HG03342 (cell line): Measurements from ENCODE around the gene SMARCE1.

Experiments
- ATAC-seq: cut with Tn5 transposase; IDR thresholded peaks from one replicate; pipeline ENCODE4 v1.9.1; 2021; ENCODE audit warnings: mild to moderate bottlenecking, moderate library complexity; ENCODE audit not compliant: unreplicated experiment

SMARCE1 gene

DNA sequence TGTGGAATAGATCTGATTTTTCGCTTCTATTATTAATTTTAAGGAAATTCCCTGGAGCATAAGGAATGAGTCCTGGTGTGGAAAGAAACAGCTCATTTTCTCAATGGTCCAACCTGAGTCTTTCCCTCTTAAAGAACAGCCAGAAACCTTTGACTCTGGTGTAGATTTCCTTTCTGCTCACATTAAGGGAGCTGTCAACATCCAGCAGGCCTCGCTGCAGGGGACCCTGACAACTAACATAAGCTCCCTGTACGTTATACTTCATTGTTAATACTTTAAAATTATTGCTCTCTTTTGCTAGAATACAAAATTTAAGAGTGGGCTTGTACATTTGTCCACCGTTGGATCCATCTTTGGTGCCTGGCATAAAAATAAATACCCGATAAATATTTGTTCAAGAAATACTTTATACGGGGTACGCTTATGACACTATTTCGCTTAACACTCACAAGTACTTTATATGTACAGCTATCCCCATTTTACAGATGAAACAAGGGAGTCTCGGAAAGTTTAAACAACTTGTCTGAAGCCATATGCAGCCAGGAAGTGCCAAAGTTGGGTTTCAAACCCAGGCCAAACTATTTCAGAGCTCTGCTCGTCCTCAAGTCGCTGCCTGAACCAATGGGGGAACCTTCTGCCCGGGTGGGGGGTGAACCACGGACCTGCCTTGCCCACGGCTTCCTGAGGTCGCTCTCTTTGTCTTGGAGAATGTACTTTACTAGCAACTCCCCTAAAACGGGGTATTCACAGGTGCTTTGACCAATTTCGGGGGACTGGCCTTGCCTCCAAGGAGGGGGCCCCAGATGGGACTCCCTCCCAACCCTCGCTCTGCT, 611 bp downstream of the SMARCE1 start:
- no peak for ATAC-seq

DNA sequence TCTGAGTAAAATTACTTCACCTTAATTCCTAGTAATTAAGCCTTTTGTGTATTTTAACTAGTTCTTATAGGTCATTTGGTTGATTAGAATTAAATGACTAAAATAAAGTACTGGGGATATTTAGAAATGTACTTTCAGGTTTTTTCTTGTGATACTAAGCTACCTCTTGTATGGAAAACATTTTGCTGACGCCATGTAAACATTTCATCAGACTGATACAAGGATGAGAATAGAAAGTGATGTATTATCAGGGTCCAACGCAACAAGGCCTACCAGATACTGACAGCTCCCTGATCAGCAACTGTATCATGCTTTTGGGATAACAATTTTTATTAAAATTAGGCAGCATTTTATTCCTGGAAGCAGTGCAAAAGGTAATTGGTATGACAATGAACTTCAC, 1.7 kb downstream of the SMARCE1 start:
- no peak for ATAC-seq

DNA sequence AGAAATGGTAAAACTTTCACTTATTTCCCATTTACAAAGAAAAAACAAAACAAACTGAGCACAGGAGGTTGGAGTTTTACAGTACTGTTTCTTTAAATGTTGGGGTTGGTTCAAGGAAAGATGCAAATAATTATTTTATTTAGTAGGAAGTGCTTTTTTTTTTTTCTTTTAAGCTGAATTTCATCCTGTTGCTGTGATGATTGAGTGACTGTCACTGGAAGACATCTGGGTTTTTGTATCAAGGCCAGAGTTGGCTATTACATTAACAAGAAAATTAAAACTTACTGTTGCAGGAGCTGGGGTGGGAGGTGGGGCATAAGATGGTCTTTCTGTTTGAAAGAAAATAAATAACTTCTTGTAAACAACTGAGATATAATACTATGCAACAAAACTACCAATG, 2.3 kb downstream of the SMARCE1 start:
- no peak for ATAC-seq

DNA sequence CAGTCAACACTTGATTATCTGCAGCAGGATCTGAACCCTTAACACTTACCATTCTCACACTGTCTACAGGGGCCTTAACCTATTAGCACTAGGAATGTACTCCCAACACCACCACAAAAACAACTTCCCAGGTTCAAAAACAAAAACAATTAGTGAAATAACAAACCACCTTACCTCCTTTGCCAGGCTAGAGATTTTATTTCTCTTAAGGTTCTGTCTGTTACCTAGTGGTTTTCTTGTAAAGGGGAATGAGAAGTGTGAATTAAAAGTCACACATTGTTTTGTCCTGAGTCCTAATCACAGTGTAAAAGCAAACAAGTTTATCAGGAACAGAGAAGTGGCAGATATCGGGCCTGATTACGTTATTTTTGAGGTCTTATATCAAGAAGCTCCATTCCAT, 9.7 kb downstream of the SMARCE1 start:
- ATAC-seq: no peak

DNA sequence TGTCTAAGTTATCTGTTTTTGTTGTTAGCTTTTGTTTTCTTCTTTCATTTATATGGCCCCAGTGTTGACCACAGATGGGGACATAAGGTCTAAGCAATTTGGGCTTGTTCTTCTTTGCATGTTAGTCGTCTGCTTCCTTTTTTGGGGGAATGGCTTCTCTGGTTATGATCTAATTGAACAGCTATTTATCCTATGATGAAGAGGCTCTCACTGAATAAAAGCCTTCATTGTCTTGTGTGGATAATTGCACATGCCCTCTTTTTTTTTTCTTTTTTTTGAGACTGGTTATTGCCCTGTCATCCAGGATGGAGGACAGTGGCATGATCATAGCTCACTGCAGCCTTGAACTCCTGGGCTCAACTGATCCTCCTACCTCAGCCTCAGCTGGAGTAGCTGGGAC, 13.7 kb downstream of the SMARCE1 start:
- no peak for ATAC-seq

DNA sequence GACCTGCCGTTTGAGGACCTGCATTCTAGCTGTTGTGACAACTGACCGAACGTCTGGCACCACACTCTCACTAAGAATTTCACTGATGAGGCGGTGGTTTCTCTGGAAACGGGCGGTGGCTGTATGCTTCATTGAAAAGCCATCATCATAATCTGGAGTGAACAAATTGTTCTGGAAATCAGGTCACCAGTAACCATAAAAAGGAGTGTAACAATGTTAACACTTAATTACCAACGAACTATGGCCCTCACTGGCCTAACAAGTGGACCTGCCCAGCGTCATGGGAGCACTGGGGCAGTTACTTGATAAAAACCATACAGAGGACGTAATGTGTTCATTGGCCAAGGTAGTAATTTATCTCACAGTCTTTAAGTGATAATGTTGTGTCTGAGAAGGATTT, 15.4 kb downstream of the SMARCE1 start:
- no peak for ATAC-seq

DNA sequence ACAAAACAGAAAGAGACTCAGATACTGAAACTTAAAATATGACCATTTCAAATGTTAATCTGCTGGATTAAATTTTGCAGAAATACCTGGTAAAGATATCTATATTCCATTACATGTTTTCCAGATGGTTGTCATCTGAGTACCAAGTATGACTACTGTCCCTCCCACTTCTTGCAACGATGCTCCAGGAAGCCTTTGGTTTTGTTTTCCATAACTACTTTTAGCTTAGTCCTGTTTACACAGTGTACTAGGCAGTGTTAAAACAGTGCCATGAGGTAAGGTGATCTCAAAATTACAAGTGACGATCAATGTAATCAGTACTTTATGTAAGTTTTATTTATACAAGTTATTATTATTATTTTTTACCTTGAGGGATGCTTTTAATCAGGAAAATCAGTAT, 17.8 kb downstream of the SMARCE1 start:
- ATAC-seq: no peak

DNA sequence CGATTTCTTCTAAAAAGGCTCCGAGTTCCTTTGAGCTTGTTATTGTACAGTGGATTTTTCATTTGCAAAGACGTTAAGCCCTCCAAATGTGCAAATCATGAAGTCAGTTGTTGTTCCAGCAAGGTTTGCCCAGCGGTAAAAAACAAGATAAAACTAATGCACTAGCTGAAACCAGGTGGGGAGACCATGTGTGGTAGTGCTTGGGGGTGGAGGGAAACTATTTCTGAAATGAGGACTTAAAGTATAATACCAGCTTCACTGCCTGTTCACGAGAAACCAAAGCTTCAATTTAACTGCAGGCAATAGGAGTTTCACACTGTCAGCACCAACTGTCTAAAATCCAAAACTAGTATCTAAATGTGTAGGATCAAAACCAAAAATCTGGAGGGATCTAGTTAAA, 22.3 kb downstream of the SMARCE1 start:
- no peak for ATAC-seq

DNA sequence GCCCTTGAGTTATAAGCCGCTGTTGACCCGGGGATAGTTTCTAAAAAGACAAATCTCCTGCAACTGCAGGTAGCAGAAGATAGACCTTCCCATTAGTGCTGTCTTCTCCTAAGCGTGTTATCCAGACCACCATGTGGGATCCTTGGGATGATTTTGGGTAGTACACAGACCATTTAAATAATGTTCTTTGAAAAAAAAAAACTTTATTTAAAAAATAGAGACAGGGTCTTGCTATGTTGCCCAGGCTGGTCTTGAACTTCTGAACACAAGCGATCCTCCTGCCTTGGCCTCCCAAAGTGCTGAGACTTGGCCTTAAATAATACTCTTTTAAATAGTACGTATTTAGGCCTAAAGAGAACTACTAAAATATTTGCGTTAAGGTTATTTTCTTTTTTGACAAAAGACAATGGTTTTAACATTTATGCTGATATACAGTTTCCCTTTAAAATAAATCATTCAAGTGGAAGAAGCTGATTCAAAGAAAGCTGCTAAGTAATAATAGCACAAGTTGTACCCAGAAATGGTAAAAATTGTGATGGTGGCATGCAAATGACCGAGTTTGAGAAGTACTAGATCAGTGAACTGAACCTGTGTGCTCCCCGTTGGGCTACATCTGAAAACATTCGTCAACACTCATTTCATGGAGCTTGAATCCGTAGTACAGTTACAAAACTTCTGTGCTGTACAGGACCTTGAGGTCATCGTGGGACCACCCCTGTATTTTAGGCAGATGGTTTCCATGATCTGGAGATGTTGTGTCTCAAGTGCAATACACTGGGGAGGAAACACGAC, 24.0 kb downstream of the SMARCE1 start:
- ATAC-seq: no peak

DNA sequence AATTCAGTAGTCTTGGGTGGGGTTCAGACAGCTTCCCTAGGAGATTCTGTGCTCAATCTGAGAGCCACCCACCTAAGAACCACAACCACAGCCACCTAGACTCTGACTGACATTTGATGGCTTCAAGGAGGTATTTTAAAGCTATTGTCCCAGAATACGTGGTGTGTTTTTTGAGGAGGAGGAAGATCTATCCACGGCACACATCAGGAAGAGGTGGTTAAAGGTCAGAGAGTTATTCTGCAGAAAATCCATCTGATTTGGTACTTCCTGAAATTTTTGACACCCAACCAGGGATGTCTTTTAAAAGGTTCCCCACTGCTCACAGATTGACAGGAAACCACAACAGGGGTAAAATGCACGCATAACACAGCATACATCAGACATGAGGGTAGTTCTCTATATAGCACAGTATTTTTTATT, 25.1 kb downstream of the SMARCE1 start:
- no peak for ATAC-seq

DNA sequence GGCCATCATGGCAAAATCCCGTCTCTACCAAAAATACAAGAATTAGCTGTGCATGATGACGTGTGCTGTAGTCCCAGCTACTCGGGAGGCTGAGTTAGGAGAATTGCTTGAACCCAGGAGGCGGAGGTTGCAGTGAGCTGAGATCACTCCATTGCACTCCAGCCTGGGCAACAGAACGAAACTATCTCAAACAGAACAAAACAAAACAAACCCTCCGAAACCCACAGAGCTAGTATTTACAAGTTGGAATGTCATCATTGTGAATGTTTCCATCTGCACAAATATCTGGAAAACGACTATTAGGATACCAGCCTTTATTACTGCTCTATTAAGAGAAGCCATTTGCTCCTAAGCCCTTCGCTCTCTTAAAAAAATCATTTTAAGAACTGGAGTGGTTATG, 26.0 kb downstream of the SMARCE1 start:
- ATAC-seq: no peak

DNA sequence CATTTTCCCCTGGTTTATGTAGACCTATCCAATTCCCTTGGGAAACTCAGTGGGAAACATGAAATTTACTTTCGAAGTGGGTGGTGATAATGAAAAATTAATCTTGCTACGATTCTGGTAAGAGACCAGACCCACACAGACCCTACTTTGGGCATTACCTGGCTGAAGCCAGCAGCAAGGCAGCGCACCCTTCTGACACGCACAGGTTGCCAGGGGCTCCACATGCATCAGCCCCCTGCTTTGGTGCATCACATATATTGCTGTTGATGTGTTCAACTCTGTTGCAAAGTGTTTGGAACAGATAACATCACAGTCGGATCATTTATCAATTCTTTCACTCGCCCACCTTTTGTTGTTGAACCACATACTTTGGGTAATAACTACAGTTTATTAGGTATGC, 26.6 kb downstream of the SMARCE1 start:
- ATAC-seq: no peak

DNA sequence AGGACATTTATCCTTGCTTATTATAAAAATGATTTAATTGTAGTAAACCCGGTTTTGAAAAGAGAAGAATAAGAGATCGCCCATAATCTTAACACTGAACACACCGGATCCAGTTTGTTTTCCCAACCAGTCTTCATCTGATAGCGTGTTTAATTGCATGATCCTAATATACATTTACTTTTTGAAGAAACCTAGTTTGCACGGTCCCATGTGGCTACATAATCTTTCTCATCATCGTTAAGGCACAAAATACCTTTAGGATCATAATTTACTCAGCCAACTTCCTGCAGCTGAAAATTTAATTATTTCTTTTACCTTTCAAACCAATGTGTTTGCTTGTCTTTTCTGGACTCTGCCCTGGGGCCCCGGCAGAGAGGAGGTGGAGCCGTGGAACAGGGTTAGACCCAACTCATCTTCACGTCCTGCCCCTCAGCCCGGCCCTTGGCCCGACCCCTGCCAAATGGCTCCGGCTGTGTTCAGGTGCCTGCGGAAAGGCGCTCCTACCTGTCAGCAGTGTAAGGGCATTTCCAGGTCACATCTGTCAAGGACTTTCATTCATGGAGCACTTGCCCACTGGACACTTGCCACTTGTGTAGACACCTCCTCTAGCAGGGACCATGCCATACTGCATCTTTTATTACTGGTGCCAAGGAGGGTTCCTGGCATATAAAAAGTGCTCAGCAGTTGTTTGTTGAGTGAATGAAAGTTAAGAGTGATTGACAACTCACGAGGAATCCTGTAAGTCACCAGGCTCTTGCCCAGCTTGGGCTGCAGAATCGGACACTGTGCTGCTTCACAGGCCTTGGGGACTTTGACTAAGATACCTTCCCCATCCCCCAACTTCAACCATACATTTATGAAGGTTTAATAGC, 28.6 kb downstream of the SMARCE1 start:
- no peak for ATAC-seq

DNA sequence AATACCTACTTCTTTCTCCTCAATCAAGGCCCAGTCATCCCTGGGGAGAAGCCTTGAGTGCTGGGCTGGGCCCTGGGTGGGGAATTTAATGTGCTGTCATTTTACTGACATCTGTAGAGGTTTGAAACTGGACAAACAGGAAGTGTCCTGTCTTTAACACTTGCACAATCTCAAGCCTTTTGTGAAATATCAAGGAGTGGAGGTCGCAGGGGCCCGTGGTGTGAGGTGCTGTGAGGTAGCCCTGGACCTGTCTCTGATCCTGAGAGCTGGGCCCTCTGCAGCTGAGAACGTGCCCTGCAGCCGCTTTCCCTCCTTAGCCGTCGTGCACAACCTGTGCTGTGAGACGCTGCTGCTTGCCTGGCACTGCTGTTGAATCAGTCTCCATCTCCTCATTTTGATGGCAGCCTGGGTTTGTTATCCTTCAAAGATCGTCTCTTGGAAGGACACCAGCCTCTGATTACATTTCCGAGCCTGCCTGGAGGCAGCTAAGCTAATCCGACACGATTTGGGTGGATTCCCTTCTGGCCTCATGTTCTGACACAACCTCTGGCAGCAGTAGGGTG, 29.9 kb downstream of the SMARCE1 start:
- ATAC-seq: no peak

DNA sequence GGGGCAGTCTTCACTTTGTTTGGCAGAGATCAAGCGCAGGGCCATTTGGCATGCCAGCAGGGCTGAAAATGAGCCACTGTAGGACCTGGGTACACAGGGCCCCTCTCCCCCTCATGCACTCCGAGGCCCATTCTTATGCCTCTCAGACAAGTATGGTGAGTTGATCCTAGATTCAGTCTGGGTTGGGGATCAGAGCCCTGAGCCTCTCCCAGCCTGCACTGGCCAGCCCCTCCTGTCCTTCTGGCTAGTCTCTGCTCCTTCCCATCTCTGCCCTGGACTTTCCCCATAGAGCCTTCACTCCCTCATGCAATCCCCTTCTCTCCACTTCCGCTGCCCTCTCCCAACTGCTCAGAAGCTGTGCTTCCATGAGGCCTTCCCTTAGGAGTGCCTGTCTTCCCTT, 31.0 kb downstream of the SMARCE1 start:
- ATAC-seq: no peak

DNA sequence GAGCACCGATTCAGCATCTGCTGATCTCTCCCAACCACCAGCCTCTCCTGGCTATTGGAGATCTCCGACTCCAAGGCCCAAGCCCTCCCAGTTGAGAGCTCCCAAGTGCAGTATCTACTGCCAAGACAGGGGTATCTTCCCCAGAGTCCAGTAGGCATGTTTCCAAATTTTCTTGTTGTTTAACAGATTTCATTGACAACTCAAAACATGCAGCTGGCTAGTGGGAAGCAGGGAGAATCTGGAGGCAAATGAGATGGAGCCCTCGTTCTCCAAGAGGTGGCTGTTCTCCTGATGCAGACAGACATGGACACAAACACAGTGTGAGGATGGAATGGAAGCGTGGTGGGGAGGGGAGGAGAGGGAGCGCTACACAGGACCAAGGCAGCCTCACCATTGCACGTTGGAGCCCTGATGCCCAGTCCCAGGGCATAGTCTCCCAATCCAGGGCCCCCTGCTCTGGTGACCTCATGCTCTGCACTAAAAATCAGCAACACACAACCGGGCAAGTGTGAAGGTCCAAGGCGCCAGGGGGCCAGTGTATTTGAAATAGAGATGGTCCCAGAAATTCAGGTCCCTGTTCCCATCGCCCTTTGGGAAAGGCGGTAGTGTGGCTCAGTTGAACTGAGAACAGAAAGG, 31.7 kb downstream of the SMARCE1 start:
- no peak for ATAC-seq

DNA sequence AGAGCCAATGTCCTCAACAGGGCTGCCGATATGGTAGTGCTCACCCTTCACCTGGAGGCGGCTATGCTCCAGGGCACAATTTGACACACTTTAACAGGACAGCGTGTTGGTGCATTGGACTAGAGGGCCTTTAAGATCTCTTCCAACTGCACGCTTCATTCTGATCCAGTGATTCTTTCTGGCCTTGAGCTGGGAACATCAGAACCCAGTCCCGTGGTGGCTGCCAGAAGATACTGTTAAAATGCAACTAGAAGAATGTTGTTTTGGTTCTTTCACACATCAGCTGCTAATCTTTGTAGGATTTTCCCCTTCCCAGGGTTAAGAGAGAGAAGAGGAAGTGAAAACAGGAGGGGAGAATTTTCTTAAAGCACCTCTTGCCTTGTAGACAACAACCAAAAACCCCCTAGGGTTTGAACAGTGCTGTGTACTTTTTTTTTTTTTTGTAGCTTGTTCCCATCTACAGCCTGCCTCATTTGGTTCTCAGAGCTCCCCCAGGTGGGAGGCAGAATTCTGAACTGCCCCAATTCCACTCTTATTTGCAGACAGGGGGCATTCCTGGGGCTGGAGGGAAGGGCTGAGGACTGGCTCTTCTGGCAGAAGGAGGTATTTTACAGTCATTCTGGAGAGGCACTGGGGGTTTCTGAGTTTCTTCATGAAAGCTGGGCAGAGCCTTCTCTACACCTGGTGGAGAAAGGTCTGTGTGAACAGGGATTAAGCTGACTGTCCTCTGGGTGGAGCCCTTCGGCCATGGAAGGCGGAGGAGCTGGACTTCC, 32.4 kb downstream of the SMARCE1 start:
- ATAC-seq: peak; percentile 53

DNA sequence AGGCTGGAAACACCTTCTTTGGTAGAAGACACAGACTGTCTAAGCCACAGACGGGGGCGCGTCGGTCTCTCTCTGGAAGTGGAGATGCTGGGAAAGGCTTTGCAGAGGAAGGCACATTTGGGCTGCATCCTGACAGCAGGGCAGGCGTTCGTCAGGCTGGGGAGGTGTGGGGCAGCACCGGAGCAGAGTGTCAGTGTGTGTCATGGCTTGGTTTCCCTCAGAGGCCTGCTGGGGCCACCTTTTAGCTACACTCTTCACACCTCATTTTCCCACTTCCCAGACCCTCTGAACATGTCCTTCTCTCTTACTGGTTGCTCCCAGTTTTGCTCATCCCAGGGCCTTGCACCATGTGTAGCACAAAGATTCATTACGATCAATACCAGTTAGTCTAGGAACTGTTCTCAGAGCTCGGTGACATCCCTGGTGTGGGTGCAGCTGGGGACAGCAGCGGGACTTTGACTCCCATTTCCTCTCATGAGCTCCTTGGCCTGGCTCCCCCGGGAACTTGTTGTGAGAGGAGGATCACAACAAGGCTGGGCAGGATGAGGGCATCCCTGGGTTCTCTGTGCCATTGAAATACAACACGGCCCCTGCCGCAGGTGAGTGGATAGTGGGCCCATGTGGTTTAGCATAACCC, 33.1 kb downstream of the SMARCE1 start:
- ATAC-seq: no peak

DNA sequence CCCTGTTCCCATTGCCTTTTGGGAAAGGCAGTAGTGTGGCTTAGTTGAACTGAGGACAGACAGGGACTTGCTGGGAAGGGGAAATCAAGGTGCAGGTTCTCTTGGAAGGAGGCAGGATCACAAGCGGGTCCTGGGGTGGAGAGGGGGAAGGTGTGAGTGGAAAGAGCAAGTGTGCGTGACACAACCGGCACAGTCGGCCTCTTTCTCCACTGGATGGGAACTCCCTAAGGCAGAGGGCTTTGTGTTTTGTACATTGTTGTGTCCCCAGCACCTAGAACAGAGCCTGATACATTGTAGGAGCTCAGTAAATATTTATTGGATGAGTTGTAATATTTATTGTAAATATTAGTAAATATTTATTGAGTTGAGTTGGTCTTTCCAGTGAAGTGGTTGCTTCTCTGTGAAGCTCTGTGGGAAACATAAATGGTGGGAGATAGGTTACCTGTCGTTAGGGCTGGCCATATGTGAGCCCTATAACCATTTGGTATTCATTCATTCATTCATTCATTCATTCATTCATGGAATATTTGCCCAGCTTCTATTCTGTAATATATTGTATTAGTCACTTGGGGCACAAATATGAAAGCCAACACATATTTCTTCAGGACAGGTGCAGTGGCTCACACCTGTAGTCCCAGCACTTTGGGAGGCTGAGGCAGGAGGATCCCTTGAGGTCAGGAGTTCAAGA, 34.0 kb downstream of the SMARCE1 start:
- no peak for ATAC-seq
